GM10266 (cell line): ENCODE results near the gene RAB3C.

Experiments used
- DNase-seq: peaks from one replicate; pipeline ENCODE4 v3.0.0; 2012; ENCODE audit errors: extremely low spot score
- TF ChIP-seq, protein P1 (sequence below): IDR thresholded peaks from 2 replicates; pipeline ENCODE4 v1.5.1; 2012; ENCODE audit warnings: mild to moderate bottlenecking, low read depth; ENCODE audit not compliant: control insufficient read depth, insufficient read depth; ENCODE audit errors: missing control alignments

The RAB3C gene

DNA sequence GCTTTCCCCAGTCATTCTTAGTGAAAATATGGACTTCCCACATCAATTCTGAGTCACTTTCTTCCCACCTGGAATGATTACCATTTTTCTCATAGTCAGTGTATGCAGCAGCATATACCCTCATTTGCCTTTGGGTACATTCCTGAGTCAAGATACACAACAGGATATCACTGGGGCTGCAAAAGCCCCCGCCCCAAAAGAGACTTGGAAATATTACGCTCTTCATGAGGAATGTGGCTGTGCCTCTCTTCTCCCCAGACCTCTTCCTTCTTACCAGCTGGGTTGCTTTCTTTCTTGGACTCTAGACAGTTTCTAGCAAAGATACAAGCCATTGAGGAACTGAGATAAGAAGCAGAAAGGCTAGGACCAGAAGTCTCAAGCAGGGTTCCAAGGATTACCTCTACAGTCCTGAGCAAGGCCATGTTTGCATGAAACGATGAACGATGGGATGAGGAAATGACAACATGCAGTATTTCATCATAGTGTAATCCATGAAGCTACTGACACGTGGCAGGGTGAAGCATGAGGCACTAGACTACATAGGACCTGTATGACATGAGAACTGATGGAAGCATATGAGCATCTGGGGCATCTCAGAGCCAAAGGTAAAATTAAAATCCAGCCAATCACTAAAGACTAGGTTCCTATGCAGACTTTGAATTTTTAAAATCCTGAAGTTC, 218.1 kb downstream of the RAB3C start:
- TF ChIP-seq, protein P1, sequence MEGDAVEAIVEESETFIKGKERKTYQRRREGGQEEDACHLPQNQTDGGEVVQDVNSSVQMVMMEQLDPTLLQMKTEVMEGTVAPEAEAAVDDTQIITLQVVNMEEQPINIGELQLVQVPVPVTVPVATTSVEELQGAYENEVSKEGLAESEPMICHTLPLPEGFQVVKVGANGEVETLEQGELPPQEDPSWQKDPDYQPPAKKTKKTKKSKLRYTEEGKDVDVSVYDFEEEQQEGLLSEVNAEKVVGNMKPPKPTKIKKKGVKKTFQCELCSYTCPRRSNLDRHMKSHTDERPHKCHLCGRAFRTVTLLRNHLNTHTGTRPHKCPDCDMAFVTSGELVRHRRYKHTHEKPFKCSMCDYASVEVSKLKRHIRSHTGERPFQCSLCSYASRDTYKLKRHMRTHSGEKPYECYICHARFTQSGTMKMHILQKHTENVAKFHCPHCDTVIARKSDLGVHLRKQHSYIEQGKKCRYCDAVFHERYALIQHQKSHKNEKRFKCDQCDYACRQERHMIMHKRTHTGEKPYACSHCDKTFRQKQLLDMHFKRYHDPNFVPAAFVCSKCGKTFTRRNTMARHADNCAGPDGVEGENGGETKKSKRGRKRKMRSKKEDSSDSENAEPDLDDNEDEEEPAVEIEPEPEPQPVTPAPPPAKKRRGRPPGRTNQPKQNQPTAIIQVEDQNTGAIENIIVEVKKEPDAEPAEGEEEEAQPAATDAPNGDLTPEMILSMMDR, result no peak
- no peak for DNase-seq

DNA sequence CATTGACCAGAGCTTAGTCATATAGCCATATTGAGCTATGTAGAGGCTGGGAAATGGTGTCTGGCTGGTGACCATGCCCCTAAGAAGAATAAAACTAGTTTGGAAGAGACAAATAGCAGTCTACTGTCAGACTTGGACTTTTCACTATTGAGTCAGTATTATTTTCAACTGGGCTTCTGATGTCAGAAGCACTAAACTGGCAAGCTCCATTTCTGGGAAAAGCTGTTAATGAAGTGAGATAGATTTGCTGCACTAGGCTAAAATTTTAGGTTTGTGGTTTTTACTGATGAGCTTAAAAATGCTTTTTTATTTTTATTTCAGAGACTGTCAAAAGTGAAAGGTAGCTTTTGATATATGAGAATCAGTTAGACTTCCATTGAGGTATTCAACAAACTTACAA, 220.2 kb downstream of the RAB3C start:
- TF ChIP-seq, protein P1, result no peak

DNA sequence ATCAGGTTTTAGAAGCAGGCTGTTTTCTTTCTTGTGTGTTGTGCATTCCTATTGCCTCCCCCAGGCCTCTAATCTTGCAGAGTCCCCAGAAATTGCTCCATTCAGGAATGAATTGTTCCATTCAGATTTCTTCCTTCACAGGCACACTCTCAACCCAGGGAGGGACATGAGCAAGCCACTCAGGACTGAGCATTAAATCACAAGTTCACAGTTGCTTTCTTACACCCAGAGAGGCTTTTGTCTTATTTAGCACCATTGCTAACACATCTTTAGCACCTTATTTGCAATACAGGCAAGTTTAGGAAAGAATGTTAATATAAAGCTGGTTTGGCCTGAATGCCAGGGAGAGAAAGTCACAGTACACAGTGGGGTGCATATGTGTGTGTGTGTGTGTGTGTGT, 221.4 kb downstream of the RAB3C start:
- TF ChIP-seq, protein P1, result no peak
- no peak for DNase-seq

More for the DNA sequence above, 220.2 kb downstream of the RAB3C start:
- DNase-seq, result no peak

DNA sequence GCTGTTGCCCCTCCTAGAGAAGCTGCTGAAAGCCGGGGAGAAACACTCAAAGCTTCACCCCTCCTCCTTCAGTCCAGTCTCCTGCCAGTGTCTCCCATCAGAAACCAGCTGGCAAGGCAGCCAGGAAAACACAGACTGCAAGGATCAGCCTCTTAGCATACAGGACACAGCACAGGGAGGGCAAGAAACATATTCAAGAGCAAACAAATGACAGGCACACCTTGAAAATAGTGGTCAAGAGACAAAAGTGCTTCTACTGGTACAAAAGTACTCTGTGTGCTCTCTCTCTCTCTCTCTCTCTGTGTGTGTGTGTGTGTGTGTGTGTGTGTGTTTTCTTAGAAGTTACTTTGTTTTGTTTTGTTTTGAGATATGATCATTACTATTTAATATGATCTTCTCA, 227.2 kb downstream of the RAB3C start:
- TF ChIP-seq, protein P1, result no peak
- no peak for DNase-seq

DNA sequence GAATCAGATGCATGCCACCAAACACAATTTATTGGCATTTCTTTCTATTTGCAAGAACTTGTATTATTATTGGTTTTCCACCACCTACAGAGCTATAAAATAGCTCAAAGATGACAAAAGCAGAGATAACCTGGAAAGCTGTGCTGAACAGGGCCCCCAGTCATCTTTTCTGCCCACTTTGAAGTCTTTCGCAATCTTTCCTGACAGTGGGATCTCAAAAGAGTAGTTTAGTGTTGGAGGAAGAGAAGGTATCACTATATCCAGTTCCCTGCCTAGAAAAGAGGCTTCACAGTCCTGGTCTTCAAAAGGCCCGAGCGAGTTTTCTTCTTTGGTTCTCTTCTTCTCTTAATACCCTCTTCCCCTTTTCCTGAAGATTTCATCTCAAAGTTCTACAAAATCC, 231.0 kb downstream of the RAB3C start:
- DNase-seq, result no peak
- TF ChIP-seq, protein P1, result no peak

DNA sequence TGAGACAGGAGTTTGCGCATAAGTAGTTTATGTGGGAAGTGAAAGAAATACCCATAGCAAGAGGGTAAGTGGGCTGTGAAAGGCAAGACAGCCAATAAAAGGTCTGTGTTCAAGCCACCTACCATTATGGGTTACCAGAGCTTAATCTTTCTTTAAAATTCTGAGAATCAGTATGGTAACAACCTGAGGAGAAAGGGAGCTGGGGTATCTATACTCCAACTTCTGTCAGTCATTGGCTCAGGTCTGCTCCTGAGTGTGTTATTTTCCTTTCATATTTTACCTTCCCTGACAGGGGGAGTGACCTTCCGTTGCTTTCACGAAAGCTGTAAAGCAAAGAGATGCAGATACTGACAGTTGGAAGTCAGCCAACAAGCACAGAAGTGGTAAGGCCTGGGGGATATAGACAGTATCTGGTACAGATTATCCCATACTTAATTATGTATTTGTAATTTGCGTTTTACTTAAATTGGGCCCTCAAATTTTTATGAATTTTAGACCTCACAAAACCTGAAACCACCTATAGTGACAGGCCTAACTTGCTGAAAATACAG, 233.4 kb downstream of the RAB3C start:
- TF ChIP-seq, protein P1, result no peak
- DNase-seq, result no peak

DNA sequence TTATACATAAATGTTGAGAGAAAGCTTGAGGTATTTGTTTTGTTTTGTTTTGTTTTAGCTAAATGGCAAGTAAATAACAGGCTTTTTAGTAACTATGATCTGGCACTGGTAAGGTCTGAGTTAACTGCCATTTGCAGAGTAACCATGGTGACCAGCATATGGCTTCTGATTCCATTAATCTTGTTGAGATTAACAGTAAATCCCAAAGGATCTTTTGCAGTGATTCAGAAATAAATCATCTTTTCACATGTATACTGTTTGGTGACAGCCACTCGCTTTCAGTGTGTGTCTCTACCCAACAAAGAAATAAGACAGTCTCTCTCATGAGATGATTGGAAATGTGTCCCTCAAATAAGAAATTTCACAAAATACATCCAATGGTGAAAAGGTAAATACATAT, 235.6 kb downstream of the RAB3C start:
- TF ChIP-seq, protein P1, result no peak
- DNase-seq, result no peak
